Neural cell (in vitro differentiated cells): ENCODE measurements around the gene MYEOV. TPM values are rescaled to one million over a fixed set of nuclear protein-coding genes. Genes with fewer than 3 reads are reported as not detected.

ENCODE experiments used
- H2AFZ ChIP-seq: fragments of 200-600, 300-800 bp; sonication (generic), shearing (Covaris generic); 2 replicates; pipeline ENCODE4 v1.6.0; 2014; ENCODE audit warnings: low read depth, mild to moderate bottlenecking, antibody characterized with exemption, low read length, moderate library complexity
- H3F3A ChIP-seq: fragments of 200-600 bp; shearing (Covaris generic); 2 replicates; pipeline ENCODE4 v1.6.1; 2016; ENCODE audit warnings: mild to moderate bottlenecking, moderate library complexity, mixed read lengths, antibody characterized with exemption, low read length; ENCODE audit not compliant: insufficient read depth, poor library complexity, severe bottlenecking
- H3K27ac ChIP-seq: fragments of 200-600, 300-800 bp; sonication (generic), shearing (Covaris generic); 2 replicates; pipeline ENCODE4 v1.5.1; 2014; ENCODE audit warnings: mild to moderate bottlenecking, low read length, moderate library complexity
- H3K27me3 ChIP-seq: fragments of 300-800, 200-600 bp; sonication (generic), shearing (Covaris generic); 2 replicates; pipeline ENCODE4 v1.6.0; 2014; ENCODE audit warnings: mild to moderate bottlenecking, low read depth, low read length, moderate library complexity; ENCODE audit not compliant: insufficient read depth
- H3K36me3 ChIP-seq: fragments of 300-800, 200-600 bp; sonication (generic), shearing (Covaris generic); 2 replicates; pipeline ENCODE4 v1.5.1; 2014; ENCODE audit warnings: mild to moderate bottlenecking, antibody characterized with exemption, low read length, moderate library complexity; ENCODE audit not compliant: insufficient read depth
- H3K4me2 ChIP-seq: fragments of 300-800, 200-600 bp; sonication (generic), shearing (Covaris generic); 2 replicates; pipeline ENCODE4 v1.6.0; 2014; ENCODE audit warnings: mild to moderate bottlenecking, low read length
- H3K4me3 ChIP-seq: fragments of 300-800, 200-600 bp; sonication (generic), shearing (Covaris generic); 2 replicates; pipeline ENCODE4 v1.5.1; 2014; ENCODE audit warnings: mild to moderate bottlenecking, low read length, moderate library complexity
- H3K79me2 ChIP-seq: fragments of 200-600 bp; shearing (Covaris generic); replicated peaks from 2 replicates; pipeline ENCODE4 v1.6.0; 2014; ENCODE audit warnings: mild to moderate bottlenecking, low read length, moderate library complexity; ENCODE audit not compliant: insufficient read depth
- H3K9ac ChIP-seq: fragments of 300-800, 200-600 bp; sonication (generic), shearing (Covaris generic); 2 replicates; pipeline ENCODE4 v1.6.1; 2016; ENCODE audit warnings: mild to moderate bottlenecking, low read length, mixed read lengths
- H3K9me2 ChIP-seq: fragments of 200-600 bp; shearing (Covaris generic); 2 replicates; pipeline ENCODE4 v1.6.1; 2016; ENCODE audit warnings: mild to moderate bottlenecking, low read length, mixed read lengths; ENCODE audit not compliant: insufficient read depth
- H3K9me3 ChIP-seq: fragments of 200-600, 300-800 bp; sonication (generic), shearing (Covaris generic); 2 replicates; pipeline ENCODE4 v1.6.1; 2016; ENCODE audit warnings: mild to moderate bottlenecking, mixed run types, low read length, moderate library complexity, mixed read lengths
- H4K20me1 ChIP-seq: fragments of 200-600 bp; shearing (Covaris generic); 2 replicates; pipeline ENCODE4 v1.6.1; 2016; ENCODE audit warnings: mild to moderate bottlenecking, mixed run types; ENCODE audit not compliant: insufficient read depth
- EP300 ChIP-seq: fragments of 450-650 bp; conservative IDR thresholded peaks from 2 replicates; pipeline ENCODE4 v1.6.1; 2014; ENCODE audit warnings: antibody characterized with exemption, mild to moderate bottlenecking, moderate library complexity; ENCODE audit not compliant: poor library complexity, severe bottlenecking
- EZH2 ChIP-seq: fragments of 200-600, 300-800 bp; shearing (Covaris generic), sonication (generic); IDR thresholded peaks from 2 replicates; pipeline ENCODE4 v1.6.1; 2014; ENCODE audit warnings: antibody characterized with exemption, low read length, borderline replicate concordance, mild to moderate bottlenecking; ENCODE audit not compliant: insufficient read depth, poor library complexity, severe bottlenecking
- MXI1 ChIP-seq: fragments of 450-650 bp; conservative IDR thresholded peaks from 2 replicates; pipeline ENCODE4 v1.6.1; 2014; ENCODE audit warnings: antibody characterized with exemption, mild to moderate bottlenecking; ENCODE audit not compliant: poor library complexity, severe bottlenecking
- POLR2AphosphoS5 ChIP-seq: IDR thresholded peaks from 2 replicates; pipeline ENCODE4 v1.6.1; 2012
- RAD21 ChIP-seq: fragments of 450-650 bp; conservative IDR thresholded peaks from 2 replicates; pipeline ENCODE4 v1.6.1; 2014; ENCODE audit warnings: antibody characterized with exemption, mild to moderate bottlenecking, moderate library complexity
- SMC3 ChIP-seq: fragments of 450-650 bp; conservative IDR thresholded peaks from 2 replicates; pipeline ENCODE4 v1.6.1; 2014; ENCODE audit warnings: antibody characterized with exemption, mild to moderate bottlenecking, moderate library complexity; ENCODE audit not compliant: poor library complexity
- TAF1 ChIP-seq: IDR thresholded peaks from 2 replicates; pipeline ENCODE4 v1.6.1; 2012; ENCODE audit warnings: low read depth
- polyA plus RNA-seq: library from polyadenylated mRNA; depleted of rRNA; stranded (reverse); fragments of >200 nt; gene quantifications from 2 replicates; pipeline ENCODE4 v1.2.3, GENCODE V29; 2014
- TF ChIP-seq, protein P1 (sequence below): fragments of 450-650 bp; IDR thresholded peaks from 2 replicates; pipeline ENCODE4 v1.5.1; 2014; ENCODE audit warnings: antibody characterized with exemption, mild to moderate bottlenecking, moderate library complexity; ENCODE audit not compliant: poor library complexity, severe bottlenecking
- TF ChIP-seq, protein P2 (sequence below): IDR thresholded peaks from 2 replicates; pipeline ENCODE4 v1.6.1; 2012; ENCODE audit warnings: borderline replicate concordance

MYEOV gene
- polyA plus RNA-seq, 1 donor from 2014 or later: not detected

DNA sequence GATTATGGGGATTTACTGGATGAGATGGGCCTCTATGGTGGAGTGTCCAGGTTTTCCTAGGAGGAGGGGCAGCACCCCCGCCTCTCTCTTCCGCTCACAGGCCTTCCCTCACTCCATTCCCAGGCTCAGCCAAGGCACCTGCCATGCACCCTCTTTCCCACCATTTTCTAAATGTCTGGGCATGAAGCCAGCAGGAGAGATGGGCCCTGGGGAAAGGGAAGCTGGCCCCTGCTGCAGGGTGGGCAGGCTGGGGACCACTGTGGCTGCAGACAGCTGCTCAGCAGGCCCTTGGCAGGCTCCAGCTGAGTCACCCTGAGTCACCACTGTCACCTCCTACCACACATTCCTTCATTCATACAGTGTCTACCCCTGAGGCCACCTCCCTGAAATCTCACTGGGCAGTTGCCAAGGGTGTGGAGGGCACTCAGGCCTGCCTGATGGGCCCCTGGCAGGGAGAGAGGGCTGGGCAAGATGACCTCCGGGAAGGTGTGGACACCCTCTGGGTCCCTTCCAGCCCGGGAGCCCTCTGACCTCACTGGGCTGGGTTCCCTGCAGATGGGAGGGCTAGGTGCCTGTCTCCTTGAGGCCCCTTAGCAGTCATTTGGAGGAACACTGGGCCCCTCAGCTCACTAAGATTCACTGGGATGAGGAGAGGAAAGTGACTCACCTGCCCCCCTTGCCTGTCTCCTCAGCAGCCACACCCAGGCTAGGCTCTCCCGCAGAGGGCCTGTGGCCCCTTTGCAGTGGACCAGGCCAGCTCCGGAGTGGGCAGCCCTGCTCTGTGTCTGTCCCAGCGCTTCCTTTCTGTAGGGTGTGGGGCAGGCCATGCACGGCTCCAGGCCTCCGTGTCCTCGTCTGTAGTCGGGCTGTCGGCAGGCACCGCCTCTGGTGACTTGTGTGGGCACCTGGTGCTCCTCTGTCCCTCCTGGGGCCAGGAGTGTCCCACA lies 7.8 kb downstream of the MYEOV start:
- Histone ChIP-seq H4K20me1 (no peaks in the 10 kb centered on the region), H3K79me2 (no peaks in the 10 kb centered on the region), H3K27ac (no peak overlapping the region), H3K27me3 (no peaks in the 10 kb centered on the region), H3K4me2 (no peak overlapping the region), H3K9ac (no peak overlapping the region), H3F3A (no peaks in the 10 kb centered on the region), H3K4me3 (no peak overlapping the region), H3K9me2 (no peaks in the 10 kb centered on the region), H3K9me3 (no peaks in the 10 kb centered on the region), H2AFZ (no peak overlapping the region), H3K36me3 (no peaks in the 10 kb centered on the region)
- TF ChIP-seq, protein P1, sequence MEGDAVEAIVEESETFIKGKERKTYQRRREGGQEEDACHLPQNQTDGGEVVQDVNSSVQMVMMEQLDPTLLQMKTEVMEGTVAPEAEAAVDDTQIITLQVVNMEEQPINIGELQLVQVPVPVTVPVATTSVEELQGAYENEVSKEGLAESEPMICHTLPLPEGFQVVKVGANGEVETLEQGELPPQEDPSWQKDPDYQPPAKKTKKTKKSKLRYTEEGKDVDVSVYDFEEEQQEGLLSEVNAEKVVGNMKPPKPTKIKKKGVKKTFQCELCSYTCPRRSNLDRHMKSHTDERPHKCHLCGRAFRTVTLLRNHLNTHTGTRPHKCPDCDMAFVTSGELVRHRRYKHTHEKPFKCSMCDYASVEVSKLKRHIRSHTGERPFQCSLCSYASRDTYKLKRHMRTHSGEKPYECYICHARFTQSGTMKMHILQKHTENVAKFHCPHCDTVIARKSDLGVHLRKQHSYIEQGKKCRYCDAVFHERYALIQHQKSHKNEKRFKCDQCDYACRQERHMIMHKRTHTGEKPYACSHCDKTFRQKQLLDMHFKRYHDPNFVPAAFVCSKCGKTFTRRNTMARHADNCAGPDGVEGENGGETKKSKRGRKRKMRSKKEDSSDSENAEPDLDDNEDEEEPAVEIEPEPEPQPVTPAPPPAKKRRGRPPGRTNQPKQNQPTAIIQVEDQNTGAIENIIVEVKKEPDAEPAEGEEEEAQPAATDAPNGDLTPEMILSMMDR: no peak
- TF ChIP-seq POLR2AphosphoS5 (no peak), SMC3 (no peak), EP300 (no peak), EZH2 (no peak), MXI1 (no peak), RAD21 (no peak), TAF1 (no peak)
- TF ChIP-seq, protein P2, sequence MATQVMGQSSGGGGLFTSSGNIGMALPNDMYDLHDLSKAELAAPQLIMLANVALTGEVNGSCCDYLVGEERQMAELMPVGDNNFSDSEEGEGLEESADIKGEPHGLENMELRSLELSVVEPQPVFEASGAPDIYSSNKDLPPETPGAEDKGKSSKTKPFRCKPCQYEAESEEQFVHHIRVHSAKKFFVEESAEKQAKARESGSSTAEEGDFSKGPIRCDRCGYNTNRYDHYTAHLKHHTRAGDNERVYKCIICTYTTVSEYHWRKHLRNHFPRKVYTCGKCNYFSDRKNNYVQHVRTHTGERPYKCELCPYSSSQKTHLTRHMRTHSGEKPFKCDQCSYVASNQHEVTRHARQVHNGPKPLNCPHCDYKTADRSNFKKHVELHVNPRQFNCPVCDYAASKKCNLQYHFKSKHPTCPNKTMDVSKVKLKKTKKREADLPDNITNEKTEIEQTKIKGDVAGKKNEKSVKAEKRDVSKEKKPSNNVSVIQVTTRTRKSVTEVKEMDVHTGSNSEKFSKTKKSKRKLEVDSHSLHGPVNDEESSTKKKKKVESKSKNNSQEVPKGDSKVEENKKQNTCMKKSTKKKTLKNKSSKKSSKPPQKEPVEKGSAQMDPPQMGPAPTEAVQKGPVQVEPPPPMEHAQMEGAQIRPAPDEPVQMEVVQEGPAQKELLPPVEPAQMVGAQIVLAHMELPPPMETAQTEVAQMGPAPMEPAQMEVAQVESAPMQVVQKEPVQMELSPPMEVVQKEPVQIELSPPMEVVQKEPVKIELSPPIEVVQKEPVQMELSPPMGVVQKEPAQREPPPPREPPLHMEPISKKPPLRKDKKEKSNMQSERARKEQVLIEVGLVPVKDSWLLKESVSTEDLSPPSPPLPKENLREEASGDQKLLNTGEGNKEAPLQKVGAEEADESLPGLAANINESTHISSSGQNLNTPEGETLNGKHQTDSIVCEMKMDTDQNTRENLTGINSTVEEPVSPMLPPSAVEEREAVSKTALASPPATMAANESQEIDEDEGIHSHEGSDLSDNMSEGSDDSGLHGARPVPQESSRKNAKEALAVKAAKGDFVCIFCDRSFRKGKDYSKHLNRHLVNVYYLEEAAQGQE: no peak

DNA sequence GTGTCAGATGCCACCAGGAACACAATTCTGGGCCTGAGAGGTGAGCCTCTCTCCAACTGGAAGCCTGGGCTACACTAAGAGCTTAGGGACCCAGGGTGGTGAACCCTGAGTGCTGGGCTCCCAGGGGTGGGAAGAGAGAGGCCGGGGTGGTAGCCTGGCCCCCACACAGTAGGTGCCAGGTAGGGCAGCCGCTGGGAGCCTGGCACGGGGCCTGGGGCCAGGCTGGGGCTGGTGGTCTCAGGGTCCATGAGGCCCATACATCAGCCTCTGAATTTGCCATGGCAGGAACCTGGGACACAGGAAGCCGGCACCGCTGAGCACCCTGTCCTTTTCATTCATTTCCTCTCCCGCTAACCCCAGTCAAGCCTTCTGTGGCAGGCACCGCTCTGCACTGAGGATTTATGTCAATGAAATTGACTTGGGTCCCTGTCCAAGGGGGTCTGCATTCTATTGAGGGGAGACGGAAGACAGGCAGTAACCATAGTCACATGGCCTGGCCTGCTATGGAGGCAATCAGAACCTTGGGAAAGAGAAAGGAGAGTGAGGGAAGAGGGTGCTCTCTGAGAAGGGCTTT lies 8.6 kb downstream of the MYEOV start:
- H3K79me2 ChIP-seq: no peaks in the 10 kb centered on the region
- no peak overlapping the region for H2AFZ ChIP-seq
- no peak overlapping the region for H3K4me3 ChIP-seq
- no peaks in the 10 kb centered on the region for H4K20me1 ChIP-seq
- TF ChIP-seq, protein P1: no peak
- TF ChIP-seq SMC3 (no peak), EZH2 (no peak), MXI1 (no peak), RAD21 (no peak), EP300 (no peak), POLR2AphosphoS5 (no peak), TAF1 (no peak)
- TF ChIP-seq, protein P2: no peak
- no peak overlapping the region for H3K27ac ChIP-seq
- no peaks in the 10 kb centered on the region for H3F3A ChIP-seq
- H3K36me3 ChIP-seq: no peaks in the 10 kb centered on the region
- H3K27me3 ChIP-seq: no peaks in the 10 kb centered on the region
- H3K9me2 ChIP-seq: no peaks in the 10 kb centered on the region
- no peak overlapping the region for H3K9ac ChIP-seq
- no peaks in the 10 kb centered on the region for H3K9me3 ChIP-seq
- no peak overlapping the region for H3K4me2 ChIP-seq
